Kidney (tissue), 14 donors: ENCODE results near the gene PITX1. TPM values are rescaled to one million over a fixed set of nuclear protein-coding genes. Genes with fewer than 3 reads are reported as not detected.
A peak's percentile ranks its signal among the peaks of the same experiment; 100 is the strongest.

Source experiments
- DNase-seq, 5 donors: peaks; one replicate each; pipeline ENCODE4 v3.0.0-alpha.2; 2013 to 2020
- FAIRE-seq: peaks from 2 replicates; lab custom pipeline; 2012; peaks lifted over from hg19 to GRCh38; lab: Jason Lieb, UNC
- H3K27ac ChIP-seq, 2 donors: one replicate each; pipeline ENCODE4 v1.7.0; 2013; ENCODE audit warnings: low read depth in 2 of 2, low read length in 2 of 2, inconsistent platforms in 1 of 2
- H3K27me3 ChIP-seq: one replicate; pipeline ENCODE4 v1.7.1; 2013; ENCODE audit warnings: low read length, inconsistent platforms; ENCODE audit not compliant: control insufficient read depth, insufficient read depth
- H3K36me3 ChIP-seq, 3 donors: one replicate each; pipeline versions ENCODE4 v1.7.0 to v1.7.1; 2013; ENCODE audit warnings: low read length in 3 of 3, control low read depth in 1 of 3, inconsistent platforms in 1 of 3; ENCODE audit not compliant: insufficient read depth in 3 of 3, control insufficient read depth in 2 of 3
- H3K4me1 ChIP-seq, 3 donors: one replicate each; pipeline versions ENCODE4 v1.7.0 to v1.7.1; 2013; ENCODE audit warnings: low read length in 3 of 3, inconsistent platforms in 1 of 3, low read depth in 1 of 3; ENCODE audit not compliant: control insufficient read depth in 2 of 3, insufficient read depth in 2 of 3
- H3K4me3 ChIP-seq, 3 donors: one replicate each; pipeline versions ENCODE4 v1.7.0 to v1.8.1; 2013; ENCODE audit warnings: low read length in 3 of 3, control low read depth in 1 of 3, inconsistent platforms in 1 of 3
- H3K9ac ChIP-seq, 3 donors: one replicate each; pipeline versions ENCODE4 v1.7.0 to v1.7.1; 2013; ENCODE audit warnings: low read length in 3 of 3, control low read depth in 1 of 3, inconsistent platforms in 1 of 3
- H3K9me3 ChIP-seq, 3 donors: one replicate each; pipeline versions ENCODE4 v1.7.0 to v1.7.1; 2013; ENCODE audit warnings: low read length in 3 of 3, control low read depth in 1 of 3, inconsistent platforms in 1 of 3; ENCODE audit not compliant: control insufficient read depth in 2 of 3, insufficient read depth in 1 of 3
- CTCF ChIP-seq: IDR thresholded peaks from 3 replicates; pipeline ENCODE4 v1.5.1; 2012; ENCODE audit warnings: mild to moderate bottlenecking, moderate library complexity, borderline replicate concordance; ENCODE audit not compliant: insufficient read depth; ENCODE audit errors: extremely low read depth
- intact Hi-C: fragments of 100-400 bp; cut with DNase I; formaldehyde crosslinking; loops from one replicate; pipeline ENCODE4 v1.11.1; 2022
- polyA plus RNA-seq: library from polyadenylated mRNA; stranded (reverse); fragments of 350-450 nt; fragmentation: Illumina TruSeq; extraction: RNeasy Lipid Tissue Mini Kit (QIAGEN cat#74804); gene quantifications from one replicate; pipeline ENCODE4 v1.2.3, GENCODE V29; 2014; ENCODE audit warnings: low read depth, low replicate concordance; ENCODE audit not compliant: insufficient read depth
- total RNA-seq: library from RNA; stranded (reverse); fragmentation: NEBNext Ultra II Directional; extraction: Animal tissue kit (Norgen Biotek cat#: 25700); gene quantifications from one replicate; pipeline ENCODE4 v1.2.1, GENCODE V29; 2021
- donor health status: control.
- donor health status: control.
- donor health status: control.
- donor health status: control.
- donor health status: control.
- donor health status: DM: yes; HTN: yes; CAD: no.
- donor health status: Normal renal cell carcinoma (clear cell type).

PITX1 gene
- total and polyA plus RNA-seq, 2 donors from 2014 or later, result not detected

GRCh38 chr5:135013445-135013844 lies 20.6 kb downstream of the PITX1 start:
- H3K27me3 ChIP-seq, result no peaks in the 10 kb centered on the region
- no peak overlapping the region for H3K9ac ChIP-seq
- FAIRE-seq (no peak), DNase-seq (peak in 1 of 5 donors; percentile 21)
- H3K9me3 ChIP-seq, result no peaks in the 10 kb centered on the region
- no peaks in the 10 kb centered on the region for H3K36me3 ChIP-seq
- H3K4me1 ChIP-seq, result no peaks in the 10 kb centered on the region
- no peak overlapping the region for H3K4me3 ChIP-seq
- intact Hi-C loops, result no loop called here
- H3K27ac ChIP-seq, result no peak overlapping the region
- no peak for TF ChIP-seq CTCF

GRCh38 chr5:135012951-135013391 lies 21.1 kb downstream of the PITX1 start:
- H3K27ac ChIP-seq, result no peak overlapping the region
- H3K9me3 ChIP-seq, result no peaks in the 10 kb centered on the region
- H3K4me1 ChIP-seq, result no peaks in the 10 kb centered on the region
- no peak overlapping the region for H3K9ac ChIP-seq
- H3K4me3 ChIP-seq, result no peak overlapping the region
- no peaks in the 10 kb centered on the region for H3K27me3 ChIP-seq
- no peak for TF ChIP-seq CTCF
- intact Hi-C loops, result no loop called here
- DNase-seq (peak in 2 of 5 donors; percentile 16 to 26), FAIRE-seq (no peak)
- H3K36me3 ChIP-seq, result no peaks in the 10 kb centered on the region

GRCh38 chr5:135012033-135012588 lies 21.9 kb downstream of the PITX1 start:
- Histone ChIP-seq H3K27ac (no peak overlapping the region), H3K36me3 (no peaks in the 10 kb centered on the region), H3K9ac (no peak overlapping the region), H3K4me1 (no peaks in the 10 kb centered on the region), H3K27me3 (no peaks in the 10 kb centered on the region), H3K4me3 (no peak overlapping the region), H3K9me3 (no peaks in the 10 kb centered on the region)
- peak in 2 of 5 donors; percentile 11 to 22 for DNase-seq
- no peak for FAIRE-seq
- no peak for TF ChIP-seq CTCF
- intact Hi-C loops, result no loop called here
